ENCODE measurements around the gene PNPLA6. TPM values are rescaled to one million over a fixed set of nuclear protein-coding genes. Genes with fewer than 3 reads are reported as not detected.

Gene PNPLA6
- total RNA-seq, 1 donor from 2014 or later: 50.6 TPM

DNA sequence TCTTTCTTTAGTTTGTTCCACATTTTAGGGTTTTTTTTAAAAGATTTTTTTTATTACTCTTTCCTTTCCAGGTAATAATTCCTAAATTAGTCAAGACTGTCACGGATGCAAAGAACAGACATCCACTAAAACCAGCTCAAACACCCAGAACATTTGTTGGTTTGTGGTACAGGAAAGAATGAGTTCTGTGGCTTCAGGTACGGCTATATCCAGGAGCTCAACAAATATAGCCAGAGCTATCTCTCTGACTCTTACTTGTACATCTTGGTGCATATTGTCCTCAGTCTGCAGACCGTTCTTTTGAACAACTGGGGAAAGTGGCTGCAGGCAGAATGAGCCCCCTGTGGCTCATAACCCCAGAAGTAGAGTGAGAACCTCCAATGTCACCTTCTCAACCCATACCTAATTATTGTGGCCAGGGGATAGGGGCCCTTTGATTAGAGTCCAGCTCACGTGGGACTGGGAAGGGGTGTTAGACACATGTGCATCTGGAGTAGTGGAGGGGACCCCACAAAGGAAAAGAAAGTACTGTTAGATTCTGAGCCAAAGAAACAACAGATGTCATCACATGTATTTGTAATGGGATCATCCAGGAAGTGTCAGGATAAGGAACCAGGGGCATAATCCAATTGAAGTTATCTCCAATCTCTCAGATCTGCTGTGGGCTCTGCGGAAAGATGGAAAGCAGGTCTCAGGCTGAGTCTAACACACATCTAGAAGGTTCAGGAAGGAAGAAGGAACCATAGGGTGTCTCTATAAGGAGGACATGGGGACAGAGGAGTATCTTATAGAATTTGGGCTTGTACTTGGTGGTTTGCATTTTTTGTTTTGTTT, 21.5 kb upstream of the PNPLA6 start:
- no peak for DNase-seq (ENCODE audit: missing footprints)
- intact Hi-C loops (cut with DNase I): no loop called here
- no peak for ATAC-seq

DNA sequence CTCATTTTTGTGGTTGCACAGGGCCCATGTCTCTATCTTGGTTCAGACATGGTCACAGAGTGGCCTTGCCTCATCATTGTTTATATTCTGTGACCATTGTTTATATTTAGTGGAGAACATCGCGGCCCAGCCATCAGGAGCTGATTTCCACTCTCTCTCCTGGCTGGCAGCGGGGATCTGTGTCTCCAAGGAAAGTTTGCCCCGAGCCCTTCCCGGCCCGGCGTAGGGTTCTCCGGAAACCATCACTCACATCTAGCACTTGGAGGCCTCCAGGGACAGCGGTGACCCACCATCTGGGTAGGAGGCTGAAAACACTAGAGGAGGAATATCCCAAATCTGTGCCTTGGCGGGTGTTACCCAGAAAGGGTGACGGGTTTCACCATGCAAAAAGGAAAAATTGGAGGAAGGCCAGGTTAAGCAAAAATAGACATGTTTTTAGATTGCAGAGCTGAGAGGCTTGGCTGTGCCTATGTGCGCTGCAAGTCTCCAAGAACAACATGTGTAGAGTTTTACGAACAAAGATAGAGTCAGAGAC, 20.3 kb upstream of the PNPLA6 start:
- peak; percentile 74 for DNase-seq (ENCODE audit: missing footprints)
- intact Hi-C loops (cut with DNase I): loop anchor here (5.0 kb wide), 1 partner anchor 118 kb away; no protein-coding TSS in a partner anchor
- ATAC-seq: peak; percentile 56

DNA sequence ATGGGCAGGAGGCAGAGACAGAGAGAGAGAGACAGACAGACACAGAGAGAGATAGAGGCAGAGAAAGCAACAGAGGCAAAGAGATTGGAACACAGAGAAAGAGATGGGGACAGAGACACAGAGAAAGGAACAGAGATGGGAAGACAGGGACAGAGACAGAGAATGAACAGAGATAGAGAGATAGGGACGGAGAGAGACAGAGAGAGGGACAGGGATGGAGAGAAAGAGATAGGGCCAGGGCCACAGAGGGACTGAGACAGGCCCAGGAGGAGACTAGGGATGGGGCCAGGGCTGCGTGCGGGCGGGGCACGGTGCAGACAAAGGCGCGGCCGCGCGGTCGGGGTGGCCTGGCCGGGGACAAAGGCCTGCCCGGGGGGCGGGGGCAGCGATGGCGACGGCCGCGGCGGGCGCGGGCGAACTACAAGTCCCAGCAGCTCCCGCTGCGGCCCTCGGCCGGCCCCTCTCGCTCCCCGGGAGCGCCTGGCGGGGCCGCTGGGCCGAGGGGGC, 19.8 kb upstream of the PNPLA6 start, which contains the start of gene ZNF358:
TSS of gene ZNF358 (plus strand) at position 459 of the 507 bp plus-strand sequence. CDS start 3,140 bp downstream, outside the sequence.
- ATAC-seq (peak; percentile 85), DNase-seq (ENCODE audit: missing footprints) (peak; percentile 89)
- intact Hi-C loops (cut with DNase I): loop anchor here (5.0 kb wide), 1 partner anchor 118 kb away; no protein-coding TSS in a partner anchor

GRCh38 chr19:7516333-7516732, 19.2 kb upstream of the PNPLA6 start:
- ATAC-seq (no peak), DNase-seq (ENCODE audit: missing footprints) (no peak)
- intact Hi-C loops (cut with DNase I): loop anchor here (5.0 kb wide), 1 partner anchor 119 kb away; no protein-coding TSS in a partner anchor

DNA sequence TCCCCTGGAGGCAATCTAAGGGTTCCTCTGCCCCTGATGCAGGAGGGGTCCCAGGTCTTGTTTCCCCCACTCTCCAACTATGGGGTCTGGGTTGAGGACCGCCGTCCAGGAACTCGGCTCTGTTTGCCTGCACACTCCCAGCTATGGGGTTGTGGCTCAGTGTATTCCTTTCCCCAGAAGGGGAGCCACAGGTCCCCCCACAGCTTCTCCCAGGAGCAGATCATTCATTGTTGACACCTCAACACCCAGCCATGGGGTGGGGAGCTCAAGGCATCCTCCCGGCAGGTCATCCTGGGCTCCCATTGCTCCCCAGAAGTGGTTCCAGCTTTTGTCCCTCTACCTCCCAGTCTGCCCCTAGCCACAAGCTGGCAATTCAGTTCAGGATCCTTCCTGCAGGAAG, 18.6 kb upstream of the PNPLA6 start:
- no peak for ATAC-seq
- DNase-seq (ENCODE audit: missing footprints): no peak
- intact Hi-C loops (cut with DNase I): loop anchor here (5.0 kb wide), 1 partner anchor 120 kb away; no protein-coding TSS in a partner anchor

- intact Hi-C loops (cut with DNase I): loop anchor here (5.0 kb wide), 1 partner anchor 122 kb away; no protein-coding TSS in a partner anchor
- ATAC-seq (no peak), DNase-seq (ENCODE audit: missing footprints) (no peak)
These were observed 16.0 kb upstream of the PNPLA6 start for GRCh38 chr19:7519361-7520130.

DNA sequence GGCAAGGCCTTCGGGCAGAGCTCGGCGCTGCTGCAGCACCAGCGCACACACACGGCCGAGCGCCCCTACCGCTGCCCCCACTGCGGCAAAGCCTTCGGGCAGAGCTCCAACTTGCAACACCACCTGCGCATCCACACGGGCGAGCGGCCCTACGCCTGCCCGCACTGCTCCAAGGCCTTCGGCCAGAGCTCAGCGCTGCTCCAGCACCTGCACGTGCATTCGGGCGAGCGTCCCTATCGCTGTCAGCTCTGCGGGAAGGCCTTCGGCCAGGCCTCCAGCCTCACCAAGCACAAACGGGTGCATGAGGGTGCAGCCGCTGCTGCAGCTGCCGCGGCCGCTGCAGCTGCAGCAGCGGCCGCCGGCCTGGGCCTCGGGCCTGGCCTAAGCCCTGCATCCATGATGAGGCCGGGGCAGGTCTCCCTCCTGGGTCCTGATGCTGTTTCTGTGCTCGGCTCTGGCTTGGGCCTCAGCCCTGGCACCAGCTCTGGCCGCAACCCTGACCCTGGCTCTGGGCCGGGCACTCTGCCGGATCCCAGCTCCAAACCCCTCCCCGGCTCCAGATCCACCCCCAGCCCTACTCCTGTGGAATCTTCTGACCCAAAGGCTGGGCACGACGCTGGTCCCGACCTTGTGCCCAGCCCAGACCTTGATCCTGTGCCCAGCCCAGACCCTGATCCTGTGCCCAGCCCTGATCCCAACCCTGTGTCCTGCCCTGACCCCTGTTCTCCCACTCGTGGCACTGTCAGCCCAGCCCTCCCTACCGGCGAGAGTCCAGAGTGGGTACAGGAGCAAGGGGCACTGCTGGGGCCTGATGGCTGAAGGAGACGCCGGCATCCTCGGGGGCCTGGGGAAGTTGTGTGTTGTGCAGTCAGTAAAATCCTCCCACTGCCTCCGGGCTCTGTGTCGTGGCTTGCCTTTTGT, 15.1 kb upstream of the PNPLA6 start:
- intact Hi-C loops (cut with DNase I): no loop called here
- no peak for ATAC-seq
- DNase-seq (ENCODE audit: missing footprints): peak; percentile 68

DNA sequence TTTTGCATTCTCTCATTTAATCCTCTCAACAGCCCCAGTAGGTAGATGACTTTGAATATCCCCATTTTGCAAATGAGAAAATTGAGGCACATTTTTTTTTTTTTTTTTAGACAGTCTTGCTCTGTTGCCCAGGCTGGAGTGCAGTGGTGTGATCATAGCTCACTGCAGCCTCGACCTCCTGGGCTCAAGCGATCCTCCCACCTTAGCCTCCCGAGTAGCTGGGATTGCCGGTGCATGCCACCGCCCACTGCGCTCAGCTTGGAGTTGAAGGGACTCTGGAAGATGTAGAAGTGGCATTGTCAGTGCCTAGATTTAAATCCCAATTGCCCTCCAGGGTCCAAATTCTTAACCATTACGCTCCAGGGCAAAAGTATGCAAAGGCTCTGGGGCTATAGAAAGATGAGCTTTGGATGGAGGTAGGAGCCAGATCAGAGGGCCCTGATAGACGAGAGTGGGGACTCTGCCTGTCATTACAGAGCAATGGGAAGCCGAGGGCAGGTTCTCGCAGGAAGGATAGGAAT, 13.9 kb upstream of the PNPLA6 start:
- ATAC-seq (no peak), DNase-seq (ENCODE audit: missing footprints) (no peak)
- intact Hi-C loops (cut with DNase I): no loop called here

DNA sequence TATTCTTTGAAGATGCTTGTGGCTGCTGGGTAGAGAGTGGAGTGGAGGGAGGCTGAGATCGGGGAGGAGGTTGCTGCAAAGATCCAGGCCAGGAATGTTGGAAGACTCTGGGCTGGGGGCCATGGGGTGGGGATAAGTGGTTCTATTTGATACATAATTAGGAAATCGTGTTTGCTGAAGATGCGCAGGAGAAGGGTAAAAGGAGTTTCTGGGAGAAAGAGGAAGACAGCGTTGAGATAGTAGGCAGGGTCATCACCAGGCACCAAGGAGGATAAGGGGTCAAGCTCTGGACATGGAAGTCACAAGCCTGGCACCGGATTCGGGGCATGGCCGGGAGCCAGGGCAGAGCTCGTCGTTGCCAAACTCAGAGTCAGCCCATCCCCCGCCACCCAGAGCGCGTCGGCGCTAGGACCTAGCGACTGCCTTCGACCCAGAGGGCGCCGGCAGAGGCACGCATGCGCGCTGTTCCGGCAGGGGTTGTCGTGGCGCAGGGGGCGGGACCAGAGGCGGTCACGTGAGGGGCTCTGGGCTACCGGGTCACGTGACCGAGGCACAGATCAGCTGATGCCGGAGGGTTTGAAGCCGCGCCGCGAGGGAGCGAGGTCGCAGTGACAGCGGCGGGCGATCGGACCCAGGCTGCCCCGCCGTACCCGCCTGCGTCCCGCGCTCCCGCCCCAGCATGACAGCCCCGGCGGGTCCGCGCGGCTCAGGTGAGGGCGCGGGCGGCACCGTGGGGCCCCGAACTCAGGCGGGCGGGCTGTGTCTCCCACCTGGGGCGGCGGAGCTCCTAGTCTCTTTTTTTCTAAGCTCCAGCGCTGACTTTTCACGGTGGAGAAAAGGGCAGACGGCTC, 13.2 kb upstream of the PNPLA6 start, which contains the start of gene MCOLN1:
TSS of gene MCOLN1 (plus strand) at position 553 of the 851 bp plus-strand sequence. CDS start at position 680, 127 bp downstream.
- intact Hi-C loops (cut with DNase I): no loop called here
- ATAC-seq: peak; percentile 95
- DNase-seq (ENCODE audit: missing footprints): peak; percentile 100

GRCh38 chr19:7522923-7523667, 12.4 kb upstream of the PNPLA6 start:
- no peak for DNase-seq (ENCODE audit: missing footprints)
- ATAC-seq: no peak
- intact Hi-C loops (cut with DNase I): no loop called here

GRCh38 chr19:7524523-7524922, 11.0 kb upstream of the PNPLA6 start:
- no peak for ATAC-seq
- DNase-seq (ENCODE audit: missing footprints): no peak
- intact Hi-C loops (cut with DNase I): no loop called here

DNA sequence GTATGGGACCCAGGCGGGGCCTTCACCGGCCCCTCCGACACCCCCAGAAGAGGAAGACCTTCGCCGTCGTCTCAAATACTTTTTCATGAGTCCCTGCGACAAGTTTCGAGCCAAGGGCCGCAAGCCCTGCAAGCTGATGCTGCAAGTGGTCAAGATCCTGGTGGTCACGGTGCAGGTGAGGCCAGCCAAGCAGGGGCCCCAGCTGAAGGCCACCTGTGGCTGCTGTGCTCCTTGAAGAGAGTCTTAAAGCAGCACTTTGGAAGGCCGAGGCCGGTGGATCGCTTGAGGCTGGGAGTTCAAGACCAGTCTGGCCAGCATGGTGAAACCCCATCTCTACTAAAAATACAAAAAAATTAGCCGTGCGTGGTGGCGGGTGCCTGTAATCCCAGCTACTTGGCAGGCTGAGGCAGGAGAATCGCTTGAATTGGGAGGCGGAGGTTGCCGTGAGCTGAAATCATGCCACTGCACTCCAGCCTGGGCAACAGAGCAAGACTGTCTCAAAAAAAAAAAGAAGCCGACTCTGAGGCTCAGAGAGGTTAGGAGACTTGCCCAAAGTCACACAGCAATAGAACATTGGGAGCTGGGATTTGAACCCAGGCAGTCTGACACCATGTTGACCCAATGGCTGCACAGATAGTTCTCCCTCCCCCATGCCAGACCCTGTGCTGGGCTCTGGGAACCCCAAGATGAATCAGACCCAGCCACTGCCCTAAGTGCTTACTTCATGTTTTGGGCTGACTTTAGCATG, 10.4 kb upstream of the PNPLA6 start:
- ATAC-seq (no peak), DNase-seq (ENCODE audit: missing footprints) (no peak)
- intact Hi-C loops (cut with DNase I): no loop called here

DNA sequence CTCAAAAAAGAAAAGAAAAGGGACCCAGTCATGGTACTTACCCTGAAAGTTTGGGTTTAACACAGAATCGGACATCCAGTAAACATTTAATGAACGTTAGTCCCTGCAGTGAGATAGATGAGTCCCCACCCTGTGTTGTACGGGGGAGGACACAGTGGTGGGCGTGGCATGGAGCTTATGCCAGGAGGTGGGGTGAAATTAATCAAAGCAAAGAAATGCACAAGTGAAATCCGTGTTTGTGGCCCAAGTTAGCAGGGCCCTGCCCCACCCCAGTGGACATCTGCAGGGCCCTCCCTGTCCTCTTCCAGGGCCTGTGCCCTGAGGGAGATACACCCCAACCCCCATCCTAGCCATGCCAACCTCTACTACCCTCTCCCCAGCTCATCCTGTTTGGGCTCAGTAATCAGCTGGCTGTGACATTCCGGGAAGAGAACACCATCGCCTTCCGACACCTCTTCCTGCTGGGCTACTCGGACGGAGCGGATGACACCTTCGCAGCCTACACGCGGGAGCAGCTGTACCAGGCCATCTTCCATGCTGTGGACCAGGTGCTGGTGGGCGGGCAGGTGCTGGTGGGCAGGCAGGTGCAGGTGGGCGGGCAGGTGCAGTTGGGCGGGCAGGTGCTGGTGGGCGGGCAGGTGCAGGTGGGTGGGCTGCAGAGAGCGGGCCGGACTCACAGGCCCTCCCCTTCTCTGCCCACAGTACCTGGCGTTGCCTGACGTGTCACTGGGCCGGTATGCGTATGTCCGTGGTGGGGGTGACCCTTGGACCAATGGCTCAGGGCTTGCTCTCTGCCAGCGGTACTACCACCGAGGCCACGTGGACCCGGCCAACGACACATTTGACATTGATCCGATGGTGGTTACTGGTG, 9.2 kb upstream of the PNPLA6 start:
- intact Hi-C loops (cut with DNase I): no loop called here
- DNase-seq (ENCODE audit: missing footprints): no peak
- no peak for ATAC-seq

- ATAC-seq (peak; percentile 59), DNase-seq (ENCODE audit: missing footprints) (peak; percentile 83)
- intact Hi-C loops (cut with DNase I): no loop called here
These were observed 7.9 kb upstream of the PNPLA6 start for GRCh38 chr19:7527516-7528191.
